ENCODE measurements around the gene ADPRHL1.

Gene ADPRHL1

DNA sequence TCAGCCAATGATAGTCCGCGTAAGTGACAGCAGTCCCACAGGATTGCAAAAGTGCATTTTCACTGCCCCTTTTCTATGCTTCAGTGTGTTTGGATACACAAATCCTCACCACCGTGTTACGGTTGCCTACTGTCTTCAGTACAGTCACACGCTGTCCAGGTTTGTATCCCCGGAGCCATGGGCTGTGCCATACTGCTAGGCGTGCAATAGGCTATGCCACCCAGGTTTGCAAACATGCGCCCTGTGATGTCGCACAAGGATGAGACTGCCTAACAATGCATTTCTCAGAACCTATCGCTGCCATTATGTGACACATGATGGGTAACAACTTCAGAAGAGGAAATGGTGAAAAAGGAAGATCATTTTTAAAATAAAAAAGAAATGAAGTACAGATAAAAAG, 16.8 kb upstream of the ADPRHL1 start:
- Mint-ChIP-seq H3K36me3 (peaks cover 19% of the 10 kb centered on the region), H3K27me3 (no peaks in the 10 kb centered on the region), H3K4me1 (ENCODE audit: low read depth) (no peaks in the 10 kb centered on the region), H3K4me3 (no peak overlapping the region), H3K27ac (no peak overlapping the region), H3K9me3 (ENCODE audit: low read depth) (no peaks in the 10 kb centered on the region)

DNA sequence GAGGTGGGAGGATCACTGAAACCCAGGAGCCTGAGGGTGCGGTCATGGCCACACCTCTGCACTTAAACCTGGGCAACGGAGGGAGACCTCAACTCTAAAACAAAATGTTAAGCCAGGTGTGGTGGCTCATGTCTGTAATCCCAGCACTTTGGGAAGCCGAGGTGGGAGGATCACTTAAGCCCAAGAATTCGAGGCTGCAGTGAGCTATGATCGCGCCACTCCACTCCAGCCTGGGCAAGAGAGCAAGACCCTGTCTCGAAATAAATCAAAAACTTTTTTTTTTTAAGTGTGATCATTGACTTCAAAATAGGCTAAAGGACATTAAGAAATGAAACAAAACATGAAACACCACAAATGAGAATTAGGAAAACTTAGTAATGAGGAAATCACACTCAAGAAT, 16.3 kb upstream of the ADPRHL1 start:
- peaks cover 15% of the 10 kb centered on the region for H3K36me3 Mint-ChIP-seq
- H3K4me1 Mint-ChIP-seq (ENCODE audit: low read depth), result no peaks in the 10 kb centered on the region
- H3K9me3 Mint-ChIP-seq (ENCODE audit: low read depth), result no peaks in the 10 kb centered on the region
- H3K27me3 Mint-ChIP-seq, result no peaks in the 10 kb centered on the region
- no peak overlapping the region for H3K27ac Mint-ChIP-seq
- H3K4me3 Mint-ChIP-seq, result no peak overlapping the region

DNA sequence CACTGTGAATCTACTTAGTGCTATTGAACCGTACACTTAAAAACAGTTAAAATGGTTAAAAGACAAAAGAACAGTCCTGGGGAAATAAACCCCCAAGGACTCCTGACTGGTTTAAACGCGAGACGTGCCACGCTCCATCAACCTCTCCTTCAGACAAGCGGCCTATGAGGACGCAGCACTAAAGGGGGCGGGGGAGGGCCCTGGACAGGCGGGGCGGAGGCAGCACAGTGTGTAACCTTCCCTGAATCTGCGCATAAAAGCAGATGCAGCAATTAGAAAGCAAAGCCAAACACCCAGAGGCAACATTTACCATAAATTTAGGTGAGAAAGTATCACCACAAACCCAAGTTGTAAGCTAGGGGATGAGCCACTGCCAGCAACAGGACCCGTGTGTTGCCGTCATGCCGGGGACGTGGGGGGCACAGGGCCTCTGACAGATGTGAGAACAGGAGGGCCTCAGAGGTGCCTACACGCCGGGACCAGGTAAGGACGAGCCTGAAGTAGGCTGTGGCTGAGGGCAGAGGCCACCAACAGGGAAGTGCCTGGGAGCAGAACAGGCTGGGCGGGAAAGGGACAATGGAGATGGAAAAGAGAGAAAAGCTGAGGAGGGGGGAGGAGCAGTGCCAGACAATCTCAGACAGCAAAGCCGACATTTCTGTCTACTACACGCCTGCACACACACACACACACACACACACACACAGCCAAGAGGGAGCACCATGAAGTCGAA, 15.3 kb upstream of the ADPRHL1 start:
- Mint-ChIP-seq H3K27me3 (no peaks in the 10 kb centered on the region), H3K4me3 (no peak overlapping the region), H3K9me3 (ENCODE audit: low read depth) (no peaks in the 10 kb centered on the region)

GRCh38 chr13:113468029-113468428, 14.7 kb upstream of the ADPRHL1 start:
- H3K27ac Mint-ChIP-seq, result no peak overlapping the region
- H3K4me3 Mint-ChIP-seq, result no peak overlapping the region
- no peaks in the 10 kb centered on the region for H3K4me1 Mint-ChIP-seq (ENCODE audit: low read depth)
- H3K9me3 Mint-ChIP-seq (ENCODE audit: low read depth), result no peaks in the 10 kb centered on the region
- no peaks in the 10 kb centered on the region for H3K27me3 Mint-ChIP-seq
- H3K36me3 Mint-ChIP-seq, result peaks cover 11% of the 10 kb centered on the region

More for the DNA sequence above, 15.3 kb upstream of the ADPRHL1 start:
- H3K36me3 Mint-ChIP-seq, result peaks cover 11% of the 10 kb centered on the region
- H3K27ac Mint-ChIP-seq, result no peak overlapping the region
- no peaks in the 10 kb centered on the region for H3K4me1 Mint-ChIP-seq (ENCODE audit: low read depth)

DNA sequence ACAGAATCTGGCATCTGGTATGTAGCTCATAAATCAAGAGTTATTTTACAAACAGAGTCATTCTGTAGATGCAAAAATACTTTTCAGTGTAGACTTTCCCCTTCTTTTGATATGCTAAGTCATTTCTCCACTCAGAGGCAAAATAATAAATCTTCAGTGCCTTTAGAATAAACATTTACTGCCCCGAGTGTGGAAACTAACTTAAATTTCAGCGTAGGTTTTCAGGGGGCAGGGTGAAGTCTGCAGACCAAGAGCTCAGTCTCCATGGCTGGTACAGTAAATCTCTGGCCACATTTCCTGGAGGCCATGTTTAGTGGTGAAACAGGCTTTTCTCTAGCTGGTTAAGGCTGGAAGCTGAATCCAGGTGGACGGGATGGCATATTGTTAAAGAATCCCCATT, 13.1 kb upstream of the ADPRHL1 start:
- peaks cover 8% of the 10 kb centered on the region for H3K36me3 Mint-ChIP-seq
- no peaks in the 10 kb centered on the region for H3K27me3 Mint-ChIP-seq
- no peaks in the 10 kb centered on the region for H3K9me3 Mint-ChIP-seq (ENCODE audit: low read depth)
- no peak overlapping the region for H3K4me3 Mint-ChIP-seq
- H3K4me1 Mint-ChIP-seq (ENCODE audit: low read depth), result no peaks in the 10 kb centered on the region
- H3K27ac Mint-ChIP-seq, result no peak overlapping the region

DNA sequence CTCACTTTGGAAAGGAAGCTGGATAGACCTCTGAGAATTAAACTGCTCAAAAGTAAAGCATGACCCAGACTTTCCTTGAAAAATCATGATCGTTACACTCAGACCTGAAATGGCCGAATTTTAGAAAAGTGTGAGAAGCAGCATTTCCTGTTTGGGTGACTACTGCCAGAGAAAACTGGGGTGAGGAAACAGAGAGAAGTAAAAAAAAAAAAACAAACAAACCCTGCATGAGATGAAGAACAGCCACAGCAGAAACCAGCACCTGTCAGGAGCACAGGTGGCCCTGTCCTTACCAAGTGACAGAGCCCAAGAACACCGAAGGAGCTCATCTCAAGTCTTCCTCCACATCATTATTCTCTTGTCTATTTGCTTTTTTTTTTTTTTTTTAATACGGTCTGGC, 12.0 kb upstream of the ADPRHL1 start:
- H3K4me1 Mint-ChIP-seq (ENCODE audit: low read depth), result no peaks in the 10 kb centered on the region
- H3K36me3 Mint-ChIP-seq, result peaks cover 7% of the 10 kb centered on the region
- no peak overlapping the region for H3K4me3 Mint-ChIP-seq
- no peaks in the 10 kb centered on the region for H3K9me3 Mint-ChIP-seq (ENCODE audit: low read depth)
- no peak overlapping the region for H3K27ac Mint-ChIP-seq
- no peaks in the 10 kb centered on the region for H3K27me3 Mint-ChIP-seq

- H3K4me1 Mint-ChIP-seq (ENCODE audit: low read depth), result no peaks in the 10 kb centered on the region
- no peak overlapping the region for H3K4me3 Mint-ChIP-seq
- no peak overlapping the region for H3K27ac Mint-ChIP-seq
- H3K9me3 Mint-ChIP-seq (ENCODE audit: low read depth), result no peaks in the 10 kb centered on the region
- peaks cover 5% of the 10 kb centered on the region for H3K36me3 Mint-ChIP-seq
- H3K27me3 Mint-ChIP-seq, result no peaks in the 10 kb centered on the region
Measured at GRCh38 chr13:113464476-113464875, 11.2 kb upstream of the ADPRHL1 start.

GRCh38 chr13:113461022-113461751, 7.9 kb upstream of the ADPRHL1 start:
- Mint-ChIP-seq H3K4me3 (no peak overlapping the region), H3K27ac (no peak overlapping the region), H3K27me3 (no peaks in the 10 kb centered on the region), H3K9me3 (ENCODE audit: low read depth) (no peaks in the 10 kb centered on the region), H3K36me3 (no peaks in the 10 kb centered on the region), H3K4me1 (ENCODE audit: low read depth) (no peaks in the 10 kb centered on the region)

- no peaks in the 10 kb centered on the region for H3K9me3 Mint-ChIP-seq (ENCODE audit: low read depth)
- H3K4me1 Mint-ChIP-seq (ENCODE audit: low read depth), result no peaks in the 10 kb centered on the region
- H3K27me3 Mint-ChIP-seq, result no peaks in the 10 kb centered on the region
- H3K36me3 Mint-ChIP-seq, result no peaks in the 10 kb centered on the region
- H3K4me3 Mint-ChIP-seq, result no peak overlapping the region
- no peak overlapping the region for H3K27ac Mint-ChIP-seq
Measured at GRCh38 chr13:113460599-113460998, 7.3 kb upstream of the ADPRHL1 start.

- H3K27ac Mint-ChIP-seq, result no peak overlapping the region
- no peak overlapping the region for H3K4me3 Mint-ChIP-seq
- no peaks in the 10 kb centered on the region for H3K9me3 Mint-ChIP-seq (ENCODE audit: low read depth)
Measured at GRCh38 chr13:113460064-113460555, 6.8 kb upstream of the ADPRHL1 start.

GRCh38 chr13:113458253-113459065, 5.2 kb upstream of the ADPRHL1 start:
- Mint-ChIP-seq H3K4me3 (no peak overlapping the region), H3K27ac (no peak overlapping the region), H3K27me3 (no peaks in the 10 kb centered on the region), H3K36me3 (no peaks in the 10 kb centered on the region), H3K4me1 (ENCODE audit: low read depth) (no peaks in the 10 kb centered on the region), H3K9me3 (ENCODE audit: low read depth) (no peaks in the 10 kb centered on the region)

More at GRCh38 chr13:113460064-113460555, 6.8 kb upstream of the ADPRHL1 start:
- H3K4me1 Mint-ChIP-seq (ENCODE audit: low read depth), result no peaks in the 10 kb centered on the region
- no peaks in the 10 kb centered on the region for H3K36me3 Mint-ChIP-seq
- no peaks in the 10 kb centered on the region for H3K27me3 Mint-ChIP-seq

DNA sequence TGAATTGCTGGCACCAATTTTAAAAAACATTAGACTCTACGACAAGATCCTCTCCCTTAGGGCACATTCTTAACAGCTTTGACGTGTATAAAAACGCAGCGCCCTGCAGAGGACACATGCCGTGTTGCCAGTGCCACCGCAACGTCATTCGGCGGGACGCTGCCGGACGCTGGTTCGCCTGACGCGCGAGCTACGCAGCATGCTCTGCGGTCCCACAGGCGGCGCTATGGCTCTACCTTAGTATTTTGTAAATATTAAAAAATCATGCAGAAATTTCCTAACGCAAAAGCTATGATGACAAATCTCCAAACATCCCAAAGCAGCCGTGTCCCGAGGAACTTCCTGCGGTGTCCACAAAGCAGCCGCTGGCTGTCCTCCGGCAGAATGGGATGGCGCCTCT, 4.2 kb upstream of the ADPRHL1 start:
- no peak overlapping the region for H3K4me3 Mint-ChIP-seq
- no peaks in the 10 kb centered on the region for H3K36me3 Mint-ChIP-seq
- no peaks in the 10 kb centered on the region for H3K4me1 Mint-ChIP-seq (ENCODE audit: low read depth)
- H3K9me3 Mint-ChIP-seq (ENCODE audit: low read depth), result no peaks in the 10 kb centered on the region
- no peaks in the 10 kb centered on the region for H3K27me3 Mint-ChIP-seq
- H3K27ac Mint-ChIP-seq, result no peak overlapping the region

DNA sequence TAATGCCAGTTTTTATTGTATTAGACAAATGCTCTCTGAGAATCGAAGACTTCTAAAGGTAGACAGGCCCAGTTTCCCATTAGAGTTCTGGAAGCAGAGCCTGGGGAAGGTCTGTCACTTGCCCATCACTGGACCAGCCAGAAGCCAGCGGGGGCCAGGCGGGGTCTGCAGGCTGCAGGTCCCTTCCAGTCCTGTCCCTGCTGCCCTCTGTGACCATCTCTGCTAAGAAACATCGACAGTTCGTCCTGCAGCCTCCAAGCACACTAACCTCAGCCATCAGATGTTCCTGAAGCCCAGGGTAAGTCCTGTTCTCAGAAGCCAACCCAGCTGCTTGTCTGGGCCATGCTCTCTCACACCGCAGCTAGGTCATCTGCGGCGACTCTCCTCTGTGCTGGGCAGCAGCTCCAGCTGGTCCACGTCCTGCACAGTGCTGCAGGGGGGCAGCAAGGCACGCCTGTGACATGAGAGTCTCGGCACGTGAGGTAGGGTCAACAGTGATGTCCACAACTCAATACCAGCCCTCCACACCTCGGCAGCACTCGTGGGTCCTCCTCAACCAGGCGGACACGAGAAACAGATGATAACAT, 2.9 kb upstream of the ADPRHL1 start:
- H3K27ac Mint-ChIP-seq, result no peak overlapping the region
- no peaks in the 10 kb centered on the region for H3K36me3 Mint-ChIP-seq
- no peaks in the 10 kb centered on the region for H3K9me3 Mint-ChIP-seq (ENCODE audit: low read depth)
- no peaks in the 10 kb centered on the region for H3K4me1 Mint-ChIP-seq (ENCODE audit: low read depth)
- H3K27me3 Mint-ChIP-seq, result no peaks in the 10 kb centered on the region
- no peak overlapping the region for H3K4me3 Mint-ChIP-seq

GRCh38 chr13:113455384-113455783, 2.1 kb upstream of the ADPRHL1 start:
- no peaks in the 10 kb centered on the region for H3K9me3 Mint-ChIP-seq (ENCODE audit: low read depth)
- H3K36me3 Mint-ChIP-seq, result no peaks in the 10 kb centered on the region

DNA sequence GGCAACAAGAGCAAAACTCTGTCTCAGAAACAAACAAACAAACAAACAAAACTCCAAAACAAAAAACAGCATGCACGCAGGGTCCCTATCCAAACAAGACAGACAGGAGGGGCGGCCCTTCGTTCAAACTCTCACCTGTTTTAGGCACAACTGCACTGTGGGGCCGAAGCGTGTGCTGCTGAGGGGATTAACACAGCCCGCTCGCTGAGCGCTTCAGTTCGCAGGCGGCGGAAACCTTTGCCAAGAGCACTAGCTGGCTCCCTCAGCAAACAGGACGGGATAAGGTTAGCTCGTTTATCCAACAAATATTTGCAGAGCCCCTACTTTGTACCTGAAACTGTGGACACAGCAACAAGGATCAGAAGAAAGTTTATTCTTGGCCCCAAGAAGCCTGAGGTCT, 1.6 kb upstream of the ADPRHL1 start:
- Mint-ChIP-seq H3K4me3 (no peak overlapping the region), H3K9me3 (ENCODE audit: low read depth) (no peaks in the 10 kb centered on the region), H3K36me3 (no peaks in the 10 kb centered on the region), H3K27ac (no peak overlapping the region), H3K27me3 (no peaks in the 10 kb centered on the region), H3K4me1 (ENCODE audit: low read depth) (peaks cover under 1% of the 10 kb centered on the region)

More at GRCh38 chr13:113455384-113455783, 2.1 kb upstream of the ADPRHL1 start:
- Mint-ChIP-seq H3K4me3 (no peak overlapping the region), H3K27ac (no peak overlapping the region), H3K27me3 (no peaks in the 10 kb centered on the region), H3K4me1 (ENCODE audit: low read depth) (no peaks in the 10 kb centered on the region)

Measured in activated naive CD8-positive, alpha-beta T cell (primary cell).